Stimulated activated naive CD4-positive, alpha-beta T cell (primary cell): ENCODE measurements around the gene ANKK1.

Experiments used
- DNase-seq, 6 experiments: peaks; one replicate each; lab custom pipeline; 2025; lab: John Stamatoyannopoulos, UW

ANKK1 gene

DNA sequence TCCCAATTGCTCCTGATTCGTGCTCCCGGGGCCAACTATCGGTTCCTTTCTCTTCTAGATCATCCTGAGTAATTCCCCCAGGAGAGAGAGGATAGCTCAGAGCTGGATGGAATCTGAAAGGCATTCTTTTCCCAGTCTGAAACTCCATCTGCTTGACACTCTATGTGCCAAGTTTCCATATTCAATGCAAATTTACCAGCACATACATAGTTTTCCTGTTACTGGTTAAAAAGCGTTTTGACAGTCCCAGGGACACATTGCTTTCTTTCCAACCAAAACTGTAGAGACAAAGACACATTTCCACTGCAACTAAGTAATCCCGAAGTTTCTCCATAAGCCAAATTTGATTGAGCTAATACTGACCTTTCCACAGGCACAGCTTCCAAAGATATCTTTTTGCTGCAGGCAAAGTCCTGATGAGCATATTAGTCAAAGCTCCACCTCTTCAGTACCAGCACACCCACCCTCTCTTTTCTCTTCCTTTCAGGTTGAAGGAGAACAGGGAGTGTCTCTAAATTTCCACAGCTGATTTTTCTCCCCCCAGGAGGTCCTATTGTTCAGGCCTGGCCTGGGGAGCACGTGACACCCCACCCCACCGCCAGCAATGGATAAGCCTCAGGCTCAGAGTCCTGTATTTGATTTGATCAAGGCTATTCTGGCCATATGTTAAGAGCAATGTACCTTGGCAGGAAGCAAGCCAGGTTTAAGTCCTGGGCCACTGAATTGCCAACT lies 9.7 kb upstream of the ANKK1 start:
- no peak for DNase-seq

DNA sequence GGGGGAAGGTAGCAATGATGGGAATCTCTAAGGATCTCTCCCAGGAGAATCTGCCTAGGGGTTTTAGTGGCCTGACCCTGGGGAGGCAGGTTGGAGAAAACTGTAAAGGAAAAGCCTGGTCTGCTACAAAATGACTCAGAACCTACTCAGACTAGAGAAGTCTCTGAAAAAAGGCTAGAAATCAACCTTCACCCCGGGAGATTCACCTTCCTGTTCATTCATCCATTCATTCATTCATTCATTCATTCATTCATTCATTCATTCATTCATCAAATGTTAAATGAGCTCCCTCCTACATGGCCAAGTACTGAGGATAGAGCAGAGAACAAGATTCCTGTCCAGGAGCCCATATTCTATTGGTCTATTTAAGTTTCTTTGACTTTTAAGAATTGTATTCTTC lies 8.9 kb upstream of the ANKK1 start:
- no peak for DNase-seq

DNA sequence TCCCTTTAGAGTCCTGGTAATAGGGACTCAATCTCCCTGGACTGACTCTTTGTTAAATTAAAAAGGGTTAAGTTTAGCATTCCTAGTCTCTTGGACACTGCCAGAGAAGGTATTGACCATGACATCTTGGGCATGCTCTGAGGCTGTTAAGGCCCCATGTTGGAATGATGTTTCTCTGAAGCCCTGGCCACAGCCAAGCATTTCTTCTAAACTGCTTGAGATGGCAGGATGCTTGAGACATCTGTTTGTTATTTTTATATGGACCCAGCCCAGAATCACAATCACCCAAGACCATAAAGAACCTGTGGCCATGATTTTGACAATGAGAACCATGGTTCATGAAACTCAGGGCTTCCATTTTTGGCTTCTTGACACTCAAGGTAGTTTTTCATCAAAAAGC lies 5.5 kb upstream of the ANKK1 start:
- no peak for DNase-seq

DNA sequence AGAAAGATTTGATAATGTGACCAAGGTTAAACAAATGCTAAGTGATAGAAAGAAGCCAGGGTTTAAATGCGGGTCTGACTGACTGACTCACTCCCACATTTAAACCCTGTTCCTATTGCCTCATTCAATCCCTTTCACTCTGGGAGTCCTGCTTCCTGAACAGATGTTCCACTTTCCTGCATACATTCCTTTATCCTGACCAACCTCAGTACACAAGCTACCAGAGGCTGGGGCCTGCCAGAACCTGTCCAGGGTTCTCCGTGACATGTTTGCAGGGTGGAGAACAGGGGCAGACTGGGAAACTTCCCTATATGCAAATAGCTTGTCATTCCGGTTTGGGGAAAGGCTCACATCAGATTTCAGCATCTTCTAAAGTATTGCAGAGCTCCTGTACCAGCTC lies 3.0 kb upstream of the ANKK1 start:
- no peak for DNase-seq

DNA sequence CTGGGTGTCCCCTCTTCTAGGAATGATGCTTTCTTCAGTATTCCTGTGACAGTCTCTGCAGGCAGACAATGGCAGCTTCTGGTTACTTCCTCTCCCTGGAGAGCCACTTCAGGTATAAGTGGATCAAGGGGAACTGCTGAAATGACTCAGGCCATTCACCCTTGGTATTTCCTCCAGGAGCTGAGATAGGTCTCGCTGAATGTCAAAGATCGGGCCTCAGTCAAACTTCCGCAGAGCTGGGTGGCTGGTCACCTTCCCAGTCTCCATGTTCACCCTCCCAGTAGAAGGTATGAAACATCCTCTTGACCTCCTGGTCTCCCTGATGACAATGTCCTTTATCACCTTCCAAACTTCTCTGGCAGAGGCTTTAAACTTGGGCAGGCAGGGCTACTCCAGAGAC lies 1.8 kb upstream of the ANKK1 start:
- no peak for DNase-seq

DNA sequence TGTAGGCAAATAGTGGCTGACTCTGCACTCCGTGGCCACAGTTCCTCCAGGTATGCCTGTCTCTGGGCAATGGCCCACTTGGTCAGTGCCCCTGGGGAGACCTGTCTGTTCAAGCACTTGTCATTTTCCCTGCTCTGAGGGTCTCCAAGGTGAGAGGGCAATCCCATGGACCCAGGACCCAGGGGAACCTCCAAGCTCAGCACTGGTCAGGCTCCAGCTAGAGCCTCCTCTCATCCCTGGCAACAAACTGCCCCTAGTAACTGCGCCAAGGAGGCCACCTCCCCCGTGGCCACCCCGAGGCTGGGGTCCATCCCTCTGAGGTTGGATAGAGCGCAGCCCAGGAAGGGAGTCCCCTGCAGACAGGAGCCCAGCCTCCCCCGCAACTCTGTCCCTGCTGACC lies 713 bp upstream of the ANKK1 start:
- no peak for DNase-seq

DNA sequence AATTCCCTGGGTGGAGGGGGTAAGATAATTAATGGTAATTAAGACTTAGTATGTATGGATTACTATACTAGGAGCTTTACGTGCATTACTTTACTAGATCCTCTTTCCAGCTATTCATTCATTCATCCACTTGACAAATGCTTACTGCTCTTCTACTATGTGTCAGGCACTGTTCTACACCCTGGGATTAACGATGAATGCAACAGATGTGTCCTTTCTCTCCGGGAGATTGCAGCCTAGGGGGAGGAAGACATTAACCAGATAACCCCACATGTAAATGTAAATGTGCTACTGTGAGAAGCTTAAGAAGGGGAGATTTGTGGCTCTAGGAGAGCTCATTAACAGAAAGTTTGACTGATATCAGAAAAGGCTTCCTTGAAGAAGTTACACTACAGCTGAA lies 1.7 kb downstream of the ANKK1 start:
- no peak for DNase-seq

DNA sequence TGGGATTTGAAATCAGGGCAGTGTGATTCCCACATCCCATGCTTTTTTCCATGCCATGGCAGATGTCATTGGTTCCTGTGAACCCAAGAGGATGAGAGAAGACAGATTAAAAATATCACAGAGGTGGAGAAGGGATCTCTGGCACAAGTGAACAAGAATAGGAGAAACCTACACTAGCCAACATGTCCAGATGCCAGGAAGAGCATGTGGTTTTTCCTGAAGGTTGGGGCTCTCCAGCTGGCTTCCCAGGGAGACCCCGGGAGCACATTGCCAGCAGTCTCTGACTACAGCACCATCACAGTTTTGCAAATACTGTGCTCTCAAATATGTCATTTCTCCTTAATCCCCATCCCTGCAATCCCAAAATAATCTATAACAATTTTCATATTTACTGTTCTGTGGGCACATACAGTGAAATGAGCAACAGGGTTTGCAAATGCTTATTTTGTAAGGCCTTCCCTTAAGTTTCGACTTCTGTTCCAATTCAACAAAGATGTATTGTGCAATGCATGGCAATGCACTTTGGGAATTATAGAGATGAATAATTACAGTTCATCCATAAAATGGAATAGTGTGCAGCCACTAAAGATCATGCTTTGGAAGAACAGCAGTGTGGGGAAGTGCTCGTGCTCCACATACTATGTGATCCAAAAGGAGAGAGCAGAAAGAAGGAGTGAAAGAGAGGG lies 4.8 kb downstream of the ANKK1 start:
- DNase-seq: no peak

DNA sequence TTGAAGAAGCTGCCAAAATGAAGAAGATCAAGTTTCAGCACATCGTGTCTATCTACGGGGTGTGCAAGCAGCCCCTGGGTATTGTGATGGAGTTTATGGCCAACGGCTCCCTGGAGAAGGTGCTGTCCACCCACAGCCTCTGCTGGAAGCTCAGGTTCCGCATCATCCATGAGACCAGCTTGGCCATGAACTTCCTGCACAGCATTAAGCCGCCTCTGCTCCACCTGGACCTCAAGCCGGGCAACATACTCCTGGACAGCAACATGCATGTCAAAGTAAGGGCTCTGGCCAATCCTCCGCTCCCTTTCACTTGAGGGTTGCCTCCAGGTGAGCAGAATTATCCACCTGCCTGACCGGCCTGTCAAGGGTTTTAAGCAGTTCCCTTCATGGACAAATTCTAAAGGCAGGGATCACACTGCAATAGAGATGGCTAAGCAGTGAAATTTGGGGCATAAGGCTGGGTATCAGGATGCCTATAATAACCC lies 6.0 kb downstream of the ANKK1 start:
- DNase-seq: no peak

DNA sequence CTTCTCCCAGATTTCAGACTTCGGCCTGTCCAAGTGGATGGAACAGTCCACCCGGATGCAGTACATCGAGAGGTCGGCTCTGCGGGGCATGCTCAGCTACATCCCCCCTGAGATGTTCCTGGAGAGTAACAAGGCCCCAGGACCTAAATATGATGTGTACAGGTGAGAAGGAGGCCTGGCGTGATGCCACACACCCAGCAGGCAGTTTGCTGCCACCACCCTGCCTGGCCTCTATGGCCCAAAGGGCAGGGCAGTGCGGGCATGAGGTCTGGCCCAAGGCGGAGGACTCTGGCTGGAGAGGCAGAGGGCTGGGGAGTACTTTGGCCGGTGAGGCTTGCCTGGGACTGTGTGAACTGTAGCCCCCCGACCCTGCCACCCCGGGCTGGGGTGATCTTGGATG lies 7.3 kb downstream of the ANKK1 start:
- DNase-seq: no peak

DNA sequence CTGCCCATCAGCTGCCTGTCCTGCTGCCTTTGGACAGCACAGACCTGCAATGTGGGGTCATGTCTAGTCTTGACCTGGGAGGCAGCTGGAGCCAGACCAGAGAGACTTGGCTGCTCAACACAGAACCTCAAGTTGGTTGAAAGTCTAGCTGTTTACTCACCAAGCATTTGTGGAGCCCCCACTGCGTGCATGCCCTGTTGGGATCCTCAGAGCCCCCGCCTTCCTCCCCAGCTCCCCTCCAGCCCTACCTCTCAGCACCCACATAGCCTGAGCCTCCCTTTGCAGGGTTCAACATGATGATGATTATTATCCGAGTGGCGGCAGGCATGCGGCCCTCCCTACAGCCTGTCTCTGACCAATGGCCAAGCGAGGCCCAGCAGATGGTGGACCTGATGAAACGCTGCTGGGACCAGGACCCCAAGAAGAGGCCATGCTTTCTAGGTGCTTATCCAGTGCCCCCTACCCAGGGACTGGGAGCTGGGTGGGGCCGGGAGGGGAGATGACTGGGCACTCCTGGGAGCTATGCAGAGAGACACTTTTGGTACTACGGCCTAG lies 8.3 kb downstream of the ANKK1 start:
- no peak for DNase-seq

DNA sequence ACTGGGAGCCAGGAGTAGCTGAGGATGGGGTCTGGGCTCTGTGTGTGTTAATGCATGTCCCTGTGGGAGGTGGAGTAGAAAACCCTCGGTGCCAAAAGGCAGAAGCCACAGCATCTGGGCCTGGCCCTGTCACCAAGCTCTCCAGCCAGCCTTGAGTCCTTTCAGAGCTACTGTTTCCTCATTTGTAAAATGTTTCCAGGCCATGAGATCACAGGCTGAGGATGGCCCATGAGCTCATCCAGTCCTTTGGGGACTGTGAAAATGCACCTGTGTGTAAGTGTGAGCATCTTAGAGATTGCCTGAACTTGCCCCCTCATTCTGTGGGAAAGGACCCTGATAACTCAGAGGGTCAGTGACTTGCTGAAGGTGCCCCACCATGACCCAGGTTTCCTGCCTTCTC lies 9.1 kb downstream of the ANKK1 start:
- DNase-seq: no peak

DNA sequence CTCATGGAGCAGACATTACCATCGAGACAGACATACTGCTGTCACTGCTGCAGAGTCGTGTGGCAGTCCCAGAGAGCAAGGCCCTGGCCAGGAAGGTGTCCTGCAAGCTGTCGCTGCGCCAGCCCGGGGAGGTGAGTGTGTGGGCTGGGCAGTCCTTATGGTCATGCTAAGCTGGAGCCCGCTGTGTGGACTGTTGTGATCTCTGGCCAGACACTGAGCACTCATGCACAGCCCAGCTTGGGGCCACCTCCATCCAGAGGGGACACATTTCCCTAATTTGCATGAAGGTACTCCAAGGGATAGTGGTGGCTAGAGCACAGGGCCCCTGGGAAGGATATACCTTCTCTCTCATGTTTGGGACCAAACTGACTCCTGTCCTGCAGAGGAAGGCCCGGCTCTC lies 9.6 kb downstream of the ANKK1 start:
- no peak for DNase-seq

DNA sequence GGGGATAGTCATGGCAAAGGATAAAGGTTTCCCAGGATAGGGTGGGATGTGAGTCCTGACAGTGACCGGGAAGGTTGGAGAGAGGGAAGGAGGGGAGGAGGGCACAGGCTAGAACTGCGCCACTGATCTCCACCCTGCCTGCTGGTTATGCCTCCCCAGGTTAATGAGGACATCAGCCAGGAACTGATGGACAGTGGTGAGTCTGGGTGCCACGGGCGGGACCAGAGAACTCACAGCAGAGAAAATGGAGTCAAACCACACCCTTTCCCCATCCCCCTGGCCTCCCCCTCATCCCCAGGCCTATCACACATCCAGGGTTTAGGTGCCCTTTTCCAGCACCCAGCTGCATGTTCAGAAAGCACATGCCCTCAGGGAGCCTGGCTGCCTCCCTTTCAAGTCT lies 10.2 kb downstream of the ANKK1 start:
- no peak for DNase-seq

DNA sequence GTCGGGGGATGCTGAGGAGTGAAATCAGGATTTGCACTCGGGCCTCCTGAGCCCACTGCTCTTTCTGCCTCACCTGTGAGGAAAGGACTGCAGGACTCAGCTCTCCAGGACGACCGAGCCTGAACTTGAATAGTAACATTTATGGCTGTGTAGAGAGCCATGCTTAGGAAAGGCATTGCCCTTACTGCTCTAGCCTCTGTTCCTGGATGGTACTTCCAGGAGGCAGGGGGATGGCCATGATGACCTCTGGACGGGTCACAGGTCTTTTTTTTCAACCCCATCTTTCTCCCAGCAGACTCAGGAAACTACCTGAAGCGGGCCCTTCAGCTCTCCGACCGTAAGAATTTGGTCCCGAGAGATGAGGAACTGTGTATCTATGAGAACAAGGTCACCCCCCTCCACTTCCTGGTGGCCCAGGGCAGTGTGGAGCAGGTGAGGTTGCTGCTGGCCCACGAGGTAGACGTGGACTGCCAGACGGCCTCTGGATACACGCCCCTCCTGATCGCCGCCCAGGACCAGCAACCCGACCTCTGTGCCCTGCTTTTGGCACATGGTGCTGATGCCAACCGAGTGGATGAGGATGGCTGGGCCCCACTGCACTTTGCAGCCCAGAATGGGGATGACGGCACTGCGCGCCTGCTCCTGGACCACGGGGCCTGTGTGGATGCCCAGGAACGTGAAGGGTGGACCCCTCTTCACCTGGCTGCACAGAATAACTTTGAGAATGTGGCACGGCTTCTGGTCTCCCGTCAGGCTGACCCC lies 11.3 kb downstream of the ANKK1 start:
- DNase-seq: no peak

DNA sequence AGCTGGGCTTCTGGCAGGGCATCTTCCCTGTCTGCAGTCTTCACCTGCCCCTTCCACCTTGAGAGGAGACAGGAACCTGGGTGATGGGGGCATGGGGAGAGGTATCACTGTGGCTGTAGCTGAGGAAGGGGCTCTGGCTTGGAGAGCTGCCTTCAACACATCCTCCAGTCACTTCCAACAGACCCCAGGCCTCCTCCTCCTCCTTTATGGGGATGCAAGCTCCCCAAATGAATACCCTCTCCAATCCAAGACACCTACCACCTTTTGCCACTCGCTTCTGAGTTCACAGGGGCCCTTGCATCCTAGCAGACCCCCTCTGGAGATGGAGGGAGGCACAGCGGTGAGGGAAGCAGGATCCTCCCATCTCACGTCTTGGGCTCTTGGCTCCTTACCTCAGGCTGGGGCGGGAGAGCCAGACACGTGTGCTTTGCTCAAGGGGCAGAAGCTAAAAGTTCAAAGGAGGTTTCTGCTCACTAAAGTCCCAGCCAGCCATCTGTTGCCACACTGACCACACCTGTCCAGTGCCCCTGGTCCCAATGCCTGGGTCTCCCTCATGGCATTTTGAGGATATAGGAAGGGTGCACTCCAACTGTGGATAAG lies 13.2 kb downstream of the ANKK1 start:
- DNase-seq: no peak

DNA sequence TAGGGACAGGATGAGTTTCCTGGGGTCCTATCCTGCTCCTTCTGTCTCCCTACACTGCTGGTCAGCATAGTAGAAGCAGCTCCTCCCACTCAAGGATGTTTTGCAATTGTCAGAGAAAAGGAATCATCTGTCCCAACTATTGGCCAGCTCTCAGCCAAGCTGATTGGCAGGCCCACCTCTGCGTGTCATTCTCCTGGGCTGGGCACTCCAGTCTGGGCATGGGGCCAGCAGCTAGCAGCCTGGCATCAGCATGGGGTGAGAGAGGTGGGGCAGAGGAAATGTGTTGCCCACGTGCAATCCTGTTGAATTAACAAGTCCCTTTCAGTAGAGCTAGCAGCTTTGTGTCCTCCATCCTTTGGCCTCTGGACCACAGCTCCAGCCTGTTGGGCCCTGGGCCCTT lies 14.1 kb downstream of the ANKK1 start:
- no peak for DNase-seq

DNA sequence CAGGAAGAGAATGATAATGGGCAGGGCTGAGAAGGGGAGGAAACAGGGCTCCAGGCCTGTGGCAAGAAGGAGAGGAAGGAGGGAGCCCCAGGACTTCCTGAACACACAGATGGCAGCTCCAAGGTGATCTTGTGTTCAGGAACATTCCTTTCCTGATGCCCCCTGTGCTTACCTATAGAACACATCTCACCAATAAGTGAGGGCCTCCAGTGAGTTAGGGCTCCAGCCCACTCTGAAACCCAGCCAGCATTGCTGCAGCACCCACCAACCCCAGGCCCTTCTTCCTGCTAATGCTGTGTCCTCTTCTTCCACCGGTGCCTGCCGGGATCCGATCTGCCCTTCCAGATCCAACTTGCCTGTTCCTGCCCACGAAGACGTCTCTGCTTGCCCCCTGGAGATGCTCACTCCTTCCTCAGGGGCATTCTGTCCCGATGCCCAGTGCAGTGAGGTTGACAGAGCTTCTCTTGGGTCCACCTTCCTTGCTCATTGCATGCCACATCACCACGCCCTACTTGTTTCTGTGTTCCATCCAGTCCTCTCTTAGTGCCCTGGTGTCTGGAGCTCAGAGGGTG lies 17.4 kb downstream of the ANKK1 start:
- no peak for DNase-seq

DNA sequence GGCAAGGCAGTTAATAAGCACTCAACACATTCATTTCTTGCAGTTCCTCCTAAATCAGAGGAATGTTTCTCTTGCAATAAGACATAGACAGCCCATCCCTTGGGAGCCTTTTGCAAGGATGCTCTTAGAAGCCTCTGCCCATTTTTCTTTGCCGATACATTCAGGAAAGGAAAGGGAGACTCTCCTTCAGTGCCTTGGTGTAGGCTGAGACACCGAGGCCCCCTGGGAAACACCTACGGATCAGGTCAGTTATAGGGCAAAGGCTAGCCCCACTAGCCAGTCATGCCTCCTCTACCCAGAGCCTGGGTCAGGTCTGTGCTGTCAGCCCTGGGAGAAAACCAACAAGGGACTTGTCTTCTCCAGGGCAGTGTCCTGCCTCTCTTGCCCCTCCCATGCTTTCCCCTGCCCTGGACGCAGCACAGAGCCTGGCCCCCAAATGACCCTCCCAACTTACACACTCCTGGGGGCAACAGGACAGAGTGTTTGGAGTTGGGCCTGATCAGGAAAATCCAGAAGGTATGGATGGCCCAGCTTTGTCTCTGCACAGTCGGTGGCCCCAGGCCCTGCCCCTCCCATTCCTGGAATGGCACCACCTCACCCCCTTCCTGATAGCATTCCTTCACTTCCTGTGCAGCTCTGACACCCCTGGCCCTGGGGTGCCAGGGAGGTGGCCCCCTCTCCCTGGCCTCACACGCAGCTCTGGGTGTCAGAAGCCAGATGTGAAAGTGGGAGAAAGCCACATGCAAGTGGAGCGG lies 18.3 kb downstream of the ANKK1 start:
- DNase-seq: no peak

DNA sequence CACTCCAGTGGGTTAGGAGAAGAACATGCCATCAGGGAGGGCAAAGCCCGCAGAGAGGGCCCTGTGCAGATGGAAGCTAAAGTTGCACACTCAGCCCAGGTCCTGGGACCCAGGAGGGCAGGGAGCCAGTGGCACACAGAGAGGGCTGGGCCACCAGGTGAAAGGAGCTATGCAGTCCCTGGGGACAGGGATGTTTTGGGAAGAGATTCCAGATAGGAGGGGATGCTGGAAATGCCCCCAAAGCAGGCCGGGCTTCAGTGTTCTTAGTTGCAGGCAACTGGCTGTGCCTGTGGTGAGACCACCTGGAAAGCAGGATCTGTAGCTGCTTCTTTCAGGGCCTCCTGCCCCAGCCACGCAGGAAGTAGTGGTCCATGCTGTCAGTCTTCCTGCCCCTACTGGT lies 19.6 kb downstream of the ANKK1 start:
- no peak for DNase-seq

DNA sequence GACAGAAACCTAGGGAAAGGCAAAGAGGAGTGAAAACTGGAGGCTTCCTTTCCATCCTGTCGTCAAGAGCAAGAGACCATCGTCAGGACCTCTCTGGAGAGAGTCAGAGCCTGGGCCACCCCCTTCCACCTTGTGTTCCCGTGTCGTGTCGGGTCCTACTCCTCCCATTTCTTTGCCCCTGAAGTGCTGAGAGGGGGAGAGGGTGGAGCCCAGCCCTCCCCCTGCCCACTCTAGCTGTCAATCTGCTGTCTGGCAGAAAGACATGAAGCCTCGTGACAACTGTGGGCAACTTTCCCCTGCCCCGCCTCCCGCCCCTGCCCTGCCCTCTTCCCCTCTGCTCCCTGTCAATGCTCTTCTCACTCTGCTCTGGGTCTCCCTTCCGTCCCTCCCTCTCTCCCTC lies 20.6 kb downstream of the ANKK1 start:
- DNase-seq: no peak
